Panc1 (cell line): ENCODE data around the gene CCDC83.

Source experiments
- POLR2AphosphoS5 ChIP-seq: IDR thresholded peaks from 2 replicates; pipeline ENCODE4 v1.6.1; 2012; ENCODE audit warnings: mild to moderate bottlenecking, low read depth, low read length, moderate library complexity
- REST ChIP-seq, 2 experiments: IDR thresholded peaks; 2 replicates each; pipeline ENCODE4 v1.6.1; 2011 to 2012; ENCODE audit warnings: low read depth in 2 of 2, control low read depth in 1 of 2, low read length in 1 of 2, mild to moderate bottlenecking in 1 of 2, moderate library complexity in 1 of 2; ENCODE audit not compliant: insufficient read depth in 1 of 2
- TCF7L2 ChIP-seq: IDR thresholded peaks from 2 replicates; pipeline ENCODE4 v1.6.1; 2011; ENCODE audit warnings: mild to moderate bottlenecking, low read depth, low read length, inconsistent platforms
- TF ChIP-seq, protein P1 (sequence below): fragments of 450-650 bp; IDR thresholded peaks from 2 replicates; pipeline ENCODE4 v1.5.1; 2017; ENCODE audit warnings: mild to moderate bottlenecking

DNA sequence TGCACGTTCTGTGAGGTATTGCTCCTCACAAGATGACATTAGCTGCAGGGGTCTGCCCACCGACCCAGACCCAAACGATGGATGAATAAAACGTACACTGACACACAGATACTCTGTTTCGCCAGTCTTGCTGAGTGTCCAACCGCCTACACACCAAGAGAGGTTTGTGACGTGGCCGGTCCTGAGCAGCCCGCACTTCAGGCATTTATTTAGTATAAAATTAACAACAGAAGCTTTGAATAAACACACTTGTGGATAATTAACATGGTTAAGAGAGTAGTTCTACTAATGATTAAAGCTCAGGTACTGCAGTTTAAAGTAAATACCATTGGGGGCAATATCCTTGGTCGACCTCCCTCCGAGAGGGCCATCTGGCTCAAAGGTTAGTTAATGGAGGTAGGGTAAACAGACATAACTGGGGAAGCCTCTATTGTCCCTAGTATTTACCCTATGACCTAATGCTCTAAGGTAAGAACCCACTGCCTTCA, 75.7 kb downstream of the CCDC83 start:
- no peak for TF ChIP-seq TCF7L2
- TF ChIP-seq, protein P1, sequence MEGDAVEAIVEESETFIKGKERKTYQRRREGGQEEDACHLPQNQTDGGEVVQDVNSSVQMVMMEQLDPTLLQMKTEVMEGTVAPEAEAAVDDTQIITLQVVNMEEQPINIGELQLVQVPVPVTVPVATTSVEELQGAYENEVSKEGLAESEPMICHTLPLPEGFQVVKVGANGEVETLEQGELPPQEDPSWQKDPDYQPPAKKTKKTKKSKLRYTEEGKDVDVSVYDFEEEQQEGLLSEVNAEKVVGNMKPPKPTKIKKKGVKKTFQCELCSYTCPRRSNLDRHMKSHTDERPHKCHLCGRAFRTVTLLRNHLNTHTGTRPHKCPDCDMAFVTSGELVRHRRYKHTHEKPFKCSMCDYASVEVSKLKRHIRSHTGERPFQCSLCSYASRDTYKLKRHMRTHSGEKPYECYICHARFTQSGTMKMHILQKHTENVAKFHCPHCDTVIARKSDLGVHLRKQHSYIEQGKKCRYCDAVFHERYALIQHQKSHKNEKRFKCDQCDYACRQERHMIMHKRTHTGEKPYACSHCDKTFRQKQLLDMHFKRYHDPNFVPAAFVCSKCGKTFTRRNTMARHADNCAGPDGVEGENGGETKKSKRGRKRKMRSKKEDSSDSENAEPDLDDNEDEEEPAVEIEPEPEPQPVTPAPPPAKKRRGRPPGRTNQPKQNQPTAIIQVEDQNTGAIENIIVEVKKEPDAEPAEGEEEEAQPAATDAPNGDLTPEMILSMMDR, result no peak
- no peak for TF ChIP-seq POLR2AphosphoS5
- no peak for TF ChIP-seq REST (IDR thresholded peaks at IDR 0.05; ENCODE audit: insufficient read depth in 1 of 2, low read depth in 2 of 2, low read length in 1 of 2)
